Endothelial cell (in vitro differentiated cells): Measurements from ENCODE around the gene CASZ1. TPM values are rescaled to one million over a fixed set of nuclear protein-coding genes. Genes with fewer than 3 reads are reported as not detected.

ENCODE experiments used
- DNase-seq: peaks from one replicate; pipeline ENCODE4 v3.0.0; 2021; ENCODE audit warnings: low spot score
- H3K27ac Mint-ChIP-seq: one replicate; pipeline ENCODE4 v1.8.0; 2021; ENCODE audit warnings: mixed read lengths, inconsistent platforms; ENCODE audit not compliant: unreplicated experiment
- H3K27me3 Mint-ChIP-seq: one replicate; pipeline ENCODE4 v1.8.0; 2021; ENCODE audit warnings: mild to moderate bottlenecking, moderate library complexity, mixed read lengths, inconsistent platforms; ENCODE audit not compliant: unreplicated experiment
- H3K36me3 Mint-ChIP-seq: one replicate; pipeline ENCODE4 v1.8.0; 2021; ENCODE audit warnings: mild to moderate bottlenecking, low read depth, mixed read lengths, inconsistent platforms; ENCODE audit not compliant: unreplicated experiment
- H3K4me1 Mint-ChIP-seq: one replicate; pipeline ENCODE4 v1.8.0; 2021; ENCODE audit warnings: mild to moderate bottlenecking, mixed read lengths, inconsistent platforms; ENCODE audit not compliant: unreplicated experiment
- H3K4me3 Mint-ChIP-seq: one replicate; pipeline ENCODE4 v1.8.0; 2021; ENCODE audit warnings: mild to moderate bottlenecking, mixed read lengths, inconsistent platforms; ENCODE audit not compliant: unreplicated experiment
- H3K9me3 Mint-ChIP-seq: one replicate; pipeline ENCODE4 v1.8.0; 2021; ENCODE audit warnings: mixed read lengths, inconsistent platforms; ENCODE audit not compliant: unreplicated experiment
- CTCF ChIP-seq: fragments of 200-600 bp; sonication (generic); IDR thresholded peaks from one replicate; pipeline ENCODE4 v1.5.0; 2021; ENCODE audit warnings: antibody characterized with exemption; ENCODE audit not compliant: unreplicated experiment
- total RNA-seq: library from RNA; stranded (reverse); fragmentation: NEBNext Ultra II Directional; extraction: Animal tissue kit (Norgen Biotek cat#: 25700); gene quantifications from one replicate; pipeline ENCODE4 v1.2.1, GENCODE V29; 2021; ENCODE audit not compliant: unreplicated experiment

CASZ1 gene
- total RNA-seq, 1 donor from 2014 or later: 6.3 TPM

DNA sequence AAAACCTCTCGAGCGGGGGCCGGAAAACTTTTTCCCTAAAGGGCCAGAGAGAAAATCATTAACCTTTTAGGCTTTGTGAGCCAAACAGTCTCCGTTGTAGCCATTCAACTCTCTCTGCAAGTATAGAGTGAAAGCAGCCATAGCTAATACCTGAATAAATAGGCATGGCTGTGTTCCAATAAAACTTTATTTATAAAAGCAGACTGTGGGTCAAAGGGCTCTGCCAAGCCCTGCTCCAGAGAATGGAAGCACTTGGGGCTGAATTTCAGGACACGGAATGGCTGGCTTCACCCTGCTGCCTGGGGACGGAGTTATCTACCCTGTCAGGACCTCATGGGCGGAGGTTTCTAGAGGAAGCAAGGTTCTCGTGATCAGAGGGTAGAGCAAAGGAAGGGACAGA, 92.7 kb downstream of the CASZ1 start:
- H3K9me3 Mint-ChIP-seq: no peaks in the 10 kb centered on the region
- H3K36me3 Mint-ChIP-seq: no peaks in the 10 kb centered on the region
- peaks cover 5% of the 10 kb centered on the region for H3K4me1 Mint-ChIP-seq
- TF ChIP-seq CTCF: no peak
- peak overlapping the region; percentile 61 for H3K27ac Mint-ChIP-seq
- DNase-seq: no peak
- H3K4me3 Mint-ChIP-seq: peak overlapping the region; percentile 82
- H3K27me3 Mint-ChIP-seq: peaks cover 14% of the 10 kb centered on the region

DNA sequence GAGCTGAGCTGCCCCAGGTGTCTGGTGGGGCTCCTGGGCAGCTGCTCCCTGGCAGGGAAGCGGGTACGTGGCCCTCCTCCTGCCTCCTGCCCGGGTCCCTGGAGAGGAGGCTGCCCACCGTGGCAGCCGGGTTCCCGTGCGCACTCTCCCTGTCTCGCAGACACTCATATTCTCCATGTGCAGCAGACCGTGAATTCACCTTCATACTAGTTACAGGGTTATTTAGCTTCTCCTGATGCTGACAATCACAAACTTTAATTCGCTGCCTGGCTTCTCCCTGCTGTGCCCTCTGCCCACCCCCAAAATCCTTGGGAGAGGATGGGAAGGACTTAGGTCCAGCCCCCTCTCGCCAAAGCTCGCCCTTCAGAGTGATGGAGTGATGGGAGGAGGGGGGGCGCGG, 95.3 kb downstream of the CASZ1 start:
- H3K4me1 Mint-ChIP-seq: peaks cover 5% of the 10 kb centered on the region
- H3K27ac Mint-ChIP-seq: no peak overlapping the region
- DNase-seq: no peak
- no peak for TF ChIP-seq CTCF
- peaks cover 20% of the 10 kb centered on the region for H3K27me3 Mint-ChIP-seq
- no peaks in the 10 kb centered on the region for H3K9me3 Mint-ChIP-seq
- H3K4me3 Mint-ChIP-seq: no peak overlapping the region
- H3K36me3 Mint-ChIP-seq: no peaks in the 10 kb centered on the region

DNA sequence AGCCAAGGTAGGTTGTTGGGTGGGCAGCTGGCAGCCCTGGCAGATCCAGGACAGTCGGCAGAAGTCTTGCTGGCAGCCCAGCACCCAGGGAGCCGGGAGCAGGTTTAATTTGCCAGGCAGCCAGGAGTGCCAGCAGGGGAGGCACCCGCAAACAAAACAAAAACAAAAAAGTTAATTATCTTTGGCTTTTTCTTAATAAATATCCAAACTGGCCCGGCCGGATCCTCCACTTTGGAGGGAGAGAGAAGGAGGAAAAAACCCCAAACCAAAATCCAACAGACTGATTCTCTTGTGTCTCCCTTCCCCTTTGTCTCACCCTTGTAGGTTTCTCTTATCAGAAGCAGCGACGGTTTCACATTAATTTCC, 97.0 kb downstream of the CASZ1 start:
- no peak for DNase-seq
- Mint-ChIP-seq H3K36me3 (no peaks in the 10 kb centered on the region), H3K4me3 (no peak overlapping the region), H3K9me3 (no peaks in the 10 kb centered on the region), H3K27me3 (peaks cover 19% of the 10 kb centered on the region), H3K4me1 (peaks cover 7% of the 10 kb centered on the region), H3K27ac (no peak overlapping the region)
- no peak for TF ChIP-seq CTCF

DNA sequence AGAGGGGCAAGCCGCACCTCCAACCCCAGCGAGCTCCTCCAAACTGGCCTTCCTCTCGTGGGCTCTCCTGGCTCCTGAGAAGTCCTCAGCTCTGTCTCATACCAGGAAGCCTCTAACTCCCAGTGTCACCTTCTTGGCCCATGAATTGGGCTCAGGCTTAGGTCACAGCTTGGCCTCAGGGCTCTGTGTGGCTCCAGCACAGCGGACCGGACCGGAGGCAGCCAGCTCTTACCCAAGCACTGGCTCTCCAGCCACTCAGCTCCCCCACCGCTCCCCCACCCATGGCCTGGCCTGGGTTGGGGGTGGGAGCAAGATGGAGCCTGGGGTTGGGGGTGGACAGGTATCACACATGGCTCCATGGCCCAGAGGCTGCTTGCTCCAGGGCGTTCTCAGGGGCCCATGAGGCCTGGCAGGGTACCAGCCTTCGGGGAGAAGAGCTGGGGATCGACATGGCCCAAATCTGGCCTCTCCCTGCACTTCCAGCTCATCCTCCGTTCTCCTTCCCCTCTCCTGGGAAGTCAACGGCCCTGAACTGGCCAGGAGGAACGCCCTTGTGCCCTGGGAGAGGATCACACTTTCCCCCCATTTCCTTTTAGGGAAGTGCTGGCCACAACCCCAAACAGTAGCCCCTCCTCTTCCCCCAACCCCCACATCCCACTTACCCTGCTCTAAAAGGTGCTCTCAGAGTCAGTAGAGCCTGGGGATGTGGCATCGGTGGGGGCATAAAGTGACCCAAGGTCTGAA, 97.5 kb downstream of the CASZ1 start:
- H3K4me3 Mint-ChIP-seq: no peak overlapping the region
- H3K9me3 Mint-ChIP-seq: no peaks in the 10 kb centered on the region
- H3K27ac Mint-ChIP-seq: no peak overlapping the region
- peaks cover 4% of the 10 kb centered on the region for H3K4me1 Mint-ChIP-seq
- no peak for DNase-seq
- TF ChIP-seq CTCF: no peak
- H3K36me3 Mint-ChIP-seq: no peaks in the 10 kb centered on the region
- peaks cover 17% of the 10 kb centered on the region for H3K27me3 Mint-ChIP-seq

DNA sequence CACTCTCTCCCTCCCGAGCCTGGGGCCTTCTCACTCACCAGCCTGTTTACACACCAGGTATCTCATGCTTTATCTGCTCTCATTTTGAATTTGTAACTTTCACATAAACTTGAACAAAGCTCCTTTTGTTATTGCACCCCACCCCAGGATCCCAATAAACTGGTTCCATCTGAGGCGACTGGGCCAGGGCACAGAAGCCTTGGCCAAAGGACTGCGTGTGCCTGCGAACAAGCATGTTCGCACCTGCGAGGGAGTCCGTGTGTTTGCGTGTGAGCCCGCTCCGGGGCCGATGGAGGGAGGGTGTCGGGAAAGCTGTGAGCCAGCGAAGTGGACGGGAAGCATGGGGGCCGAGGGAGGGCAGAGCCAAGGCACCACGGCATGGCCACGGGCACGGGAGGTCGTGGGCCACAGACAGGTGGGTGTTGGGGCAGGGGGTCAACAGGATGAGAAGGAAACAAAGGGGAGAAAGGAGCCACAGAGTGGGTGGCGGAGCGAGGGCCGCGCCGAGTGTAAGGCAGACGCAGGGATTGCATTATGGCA, 98.8 kb downstream of the CASZ1 start:
- H3K27me3 Mint-ChIP-seq: peaks cover 18% of the 10 kb centered on the region
- no peak overlapping the region for H3K27ac Mint-ChIP-seq
- no peak for TF ChIP-seq CTCF
- H3K36me3 Mint-ChIP-seq: no peaks in the 10 kb centered on the region
- H3K4me3 Mint-ChIP-seq: no peak overlapping the region
- H3K9me3 Mint-ChIP-seq: no peaks in the 10 kb centered on the region
- no peak for DNase-seq
- H3K4me1 Mint-ChIP-seq: peaks cover 5% of the 10 kb centered on the region
